ENCODE results near the gene BAZ1B.

DNA sequence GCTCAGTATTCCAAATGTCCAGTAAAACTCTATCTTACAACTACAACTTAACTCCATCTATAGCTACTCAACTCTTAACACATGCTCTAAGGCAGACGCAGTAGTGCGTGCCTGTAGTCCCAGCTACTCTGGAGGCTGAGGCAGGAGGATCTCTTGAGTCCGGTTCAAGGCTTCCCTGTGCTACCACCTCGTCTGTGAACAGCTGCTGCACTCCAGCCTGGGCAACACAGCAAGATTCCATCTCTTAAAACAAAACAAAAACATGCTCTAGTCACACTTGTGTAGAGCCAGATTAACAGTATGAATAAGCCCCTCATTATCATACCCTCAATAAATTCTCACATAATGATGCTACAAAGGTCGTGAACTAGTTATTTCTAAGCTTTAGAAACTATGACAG is 3.6 kb downstream of the BAZ1B start:
- TF ChIP-seq, protein P1, sequence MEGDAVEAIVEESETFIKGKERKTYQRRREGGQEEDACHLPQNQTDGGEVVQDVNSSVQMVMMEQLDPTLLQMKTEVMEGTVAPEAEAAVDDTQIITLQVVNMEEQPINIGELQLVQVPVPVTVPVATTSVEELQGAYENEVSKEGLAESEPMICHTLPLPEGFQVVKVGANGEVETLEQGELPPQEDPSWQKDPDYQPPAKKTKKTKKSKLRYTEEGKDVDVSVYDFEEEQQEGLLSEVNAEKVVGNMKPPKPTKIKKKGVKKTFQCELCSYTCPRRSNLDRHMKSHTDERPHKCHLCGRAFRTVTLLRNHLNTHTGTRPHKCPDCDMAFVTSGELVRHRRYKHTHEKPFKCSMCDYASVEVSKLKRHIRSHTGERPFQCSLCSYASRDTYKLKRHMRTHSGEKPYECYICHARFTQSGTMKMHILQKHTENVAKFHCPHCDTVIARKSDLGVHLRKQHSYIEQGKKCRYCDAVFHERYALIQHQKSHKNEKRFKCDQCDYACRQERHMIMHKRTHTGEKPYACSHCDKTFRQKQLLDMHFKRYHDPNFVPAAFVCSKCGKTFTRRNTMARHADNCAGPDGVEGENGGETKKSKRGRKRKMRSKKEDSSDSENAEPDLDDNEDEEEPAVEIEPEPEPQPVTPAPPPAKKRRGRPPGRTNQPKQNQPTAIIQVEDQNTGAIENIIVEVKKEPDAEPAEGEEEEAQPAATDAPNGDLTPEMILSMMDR (IDR thresholded peaks at IDR 0.05): no peak
- no peak for TF ChIP-seq EZH2phosphoT487 (IDR thresholded peaks at IDR 0.05)

Measured in neural progenitor cell (in vitro differentiated cells).